ENCODE data around the gene RHBDD2.

The RHBDD2 gene

DNA sequence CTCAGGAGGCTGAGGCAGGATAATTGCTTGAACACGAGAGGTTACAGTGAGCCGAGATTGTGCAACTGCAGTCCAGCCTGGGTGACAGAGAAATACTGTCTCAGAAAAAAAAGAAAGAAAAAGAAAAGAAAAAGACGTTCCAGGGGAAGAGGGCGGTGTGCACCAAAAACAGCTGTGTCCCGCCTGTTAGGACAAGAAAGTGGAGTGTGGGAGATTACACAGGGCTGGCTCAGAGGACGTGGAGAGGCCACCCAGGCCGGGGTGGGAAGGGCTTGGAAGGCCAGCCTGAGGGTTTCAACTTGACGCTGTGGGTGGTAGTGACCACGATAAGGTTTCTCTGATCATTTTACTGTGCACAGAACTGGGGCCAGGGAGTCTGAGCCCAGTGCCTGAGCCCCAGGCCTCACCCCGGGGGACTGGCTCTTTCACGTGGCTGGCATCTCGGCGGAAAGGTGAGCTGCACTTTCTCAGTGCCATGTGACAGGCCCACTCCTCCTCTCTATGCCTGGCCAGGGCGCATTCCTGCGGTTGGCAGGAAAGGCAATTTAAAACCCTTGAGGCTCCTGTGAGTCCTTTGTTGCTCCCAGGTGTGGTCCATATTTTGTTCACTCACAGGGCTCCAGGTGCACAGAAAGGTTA lies 13.9 kb downstream of the RHBDD2 start:
- Histone ChIP-seq H3K27me3 (ENCODE audit: insufficient read depth, low read length) (no peaks in the 10 kb centered on the region), H3F3A (ENCODE audit: insufficient read depth, low read length) (no peaks in the 10 kb centered on the region), H3K9ac (ENCODE audit: low read length) (no peak overlapping the region), H3K4me3 (ENCODE audit: low read depth, low read length, poor library complexity, severe bottlenecking) (no peak overlapping the region), H3K36me3 (ENCODE audit: insufficient read depth, low read length) (peaks cover 10% of the 10 kb centered on the region), H3K9me3 (ENCODE audit: low read length) (no peaks in the 10 kb centered on the region), H3K4me1 (ENCODE audit: insufficient read depth, low read length, severe bottlenecking) (no peaks in the 10 kb centered on the region), H3K27ac (ENCODE audit: low read depth, low read length, poor library complexity, severe bottlenecking) (no peak overlapping the region), H3K4me2 (ENCODE audit: low read length) (no peak overlapping the region), H3K79me2 (ENCODE audit: insufficient read depth, low read length) (no peaks in the 10 kb centered on the region), H3K9me2 (ENCODE audit: low read depth, low read length) (no peaks in the 10 kb centered on the region), H4K20me1 (ENCODE audit: insufficient read depth, low read length) (no peaks in the 10 kb centered on the region), H2AFZ (ENCODE audit: low read length) (no peak overlapping the region)
- TF ChIP-seq, protein P1, sequence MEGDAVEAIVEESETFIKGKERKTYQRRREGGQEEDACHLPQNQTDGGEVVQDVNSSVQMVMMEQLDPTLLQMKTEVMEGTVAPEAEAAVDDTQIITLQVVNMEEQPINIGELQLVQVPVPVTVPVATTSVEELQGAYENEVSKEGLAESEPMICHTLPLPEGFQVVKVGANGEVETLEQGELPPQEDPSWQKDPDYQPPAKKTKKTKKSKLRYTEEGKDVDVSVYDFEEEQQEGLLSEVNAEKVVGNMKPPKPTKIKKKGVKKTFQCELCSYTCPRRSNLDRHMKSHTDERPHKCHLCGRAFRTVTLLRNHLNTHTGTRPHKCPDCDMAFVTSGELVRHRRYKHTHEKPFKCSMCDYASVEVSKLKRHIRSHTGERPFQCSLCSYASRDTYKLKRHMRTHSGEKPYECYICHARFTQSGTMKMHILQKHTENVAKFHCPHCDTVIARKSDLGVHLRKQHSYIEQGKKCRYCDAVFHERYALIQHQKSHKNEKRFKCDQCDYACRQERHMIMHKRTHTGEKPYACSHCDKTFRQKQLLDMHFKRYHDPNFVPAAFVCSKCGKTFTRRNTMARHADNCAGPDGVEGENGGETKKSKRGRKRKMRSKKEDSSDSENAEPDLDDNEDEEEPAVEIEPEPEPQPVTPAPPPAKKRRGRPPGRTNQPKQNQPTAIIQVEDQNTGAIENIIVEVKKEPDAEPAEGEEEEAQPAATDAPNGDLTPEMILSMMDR (IDR thresholded peaks at IDR 0.05; ENCODE audit: low read length), result no peak
- TF ChIP-seq EZH2 (IDR thresholded peaks at IDR 0.05; ENCODE audit: borderline replicate concordance, low read length), result no peak

DNA sequence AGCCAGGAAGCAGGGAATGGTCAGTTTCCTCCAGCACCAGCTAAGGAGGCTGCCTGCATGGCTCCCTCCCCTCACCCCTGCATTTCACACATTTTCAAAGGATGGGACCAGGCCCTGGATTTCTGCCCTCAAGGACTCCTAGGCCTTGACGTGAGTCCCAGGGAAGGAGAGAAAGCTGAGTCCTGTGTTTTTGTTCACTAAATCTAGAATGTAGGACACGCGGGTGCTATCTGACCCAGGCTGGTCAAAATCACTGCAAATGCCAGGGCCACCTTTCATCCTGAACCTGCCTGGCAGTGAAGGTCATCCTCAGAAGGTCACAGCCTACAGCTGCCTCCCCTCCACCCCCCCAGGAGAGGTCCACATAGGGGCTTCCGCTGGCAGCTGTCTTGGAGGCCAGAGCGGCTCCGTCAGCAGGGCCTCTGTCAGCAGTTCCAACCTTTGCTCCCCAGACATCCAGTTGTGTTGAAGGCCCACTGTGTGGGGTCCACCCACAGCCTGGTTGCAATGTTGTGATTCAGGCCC lies 18.0 kb downstream of the RHBDD2 start:
- H3K27me3 ChIP-seq (ENCODE audit: insufficient read depth, low read length), result no peaks in the 10 kb centered on the region
- H2AFZ ChIP-seq (ENCODE audit: low read length), result no peak overlapping the region
- no peak overlapping the region for H3K4me2 ChIP-seq (ENCODE audit: low read length)
- TF ChIP-seq EZH2 (IDR thresholded peaks at IDR 0.05; ENCODE audit: borderline replicate concordance, low read length), result no peak
- TF ChIP-seq, protein P1 (IDR thresholded peaks at IDR 0.05; ENCODE audit: low read length), result no peak
- no peaks in the 10 kb centered on the region for H3F3A ChIP-seq (ENCODE audit: insufficient read depth, low read length)
- no peaks in the 10 kb centered on the region for H3K36me3 ChIP-seq (ENCODE audit: insufficient read depth, low read length)
- H4K20me1 ChIP-seq (ENCODE audit: insufficient read depth, low read length), result no peaks in the 10 kb centered on the region
- no peak overlapping the region for H3K4me3 ChIP-seq (ENCODE audit: low read depth, low read length, poor library complexity, severe bottlenecking)
- no peaks in the 10 kb centered on the region for H3K9me2 ChIP-seq (ENCODE audit: low read depth, low read length)
- no peaks in the 10 kb centered on the region for H3K9me3 ChIP-seq (ENCODE audit: low read length)
- H3K27ac ChIP-seq (ENCODE audit: low read depth, low read length, poor library complexity, severe bottlenecking), result no peak overlapping the region
- no peaks in the 10 kb centered on the region for H3K79me2 ChIP-seq (ENCODE audit: insufficient read depth, low read length)
- H3K4me1 ChIP-seq (ENCODE audit: insufficient read depth, low read length, severe bottlenecking), result no peaks in the 10 kb centered on the region
- no peak overlapping the region for H3K9ac ChIP-seq (ENCODE audit: low read length)

DNA sequence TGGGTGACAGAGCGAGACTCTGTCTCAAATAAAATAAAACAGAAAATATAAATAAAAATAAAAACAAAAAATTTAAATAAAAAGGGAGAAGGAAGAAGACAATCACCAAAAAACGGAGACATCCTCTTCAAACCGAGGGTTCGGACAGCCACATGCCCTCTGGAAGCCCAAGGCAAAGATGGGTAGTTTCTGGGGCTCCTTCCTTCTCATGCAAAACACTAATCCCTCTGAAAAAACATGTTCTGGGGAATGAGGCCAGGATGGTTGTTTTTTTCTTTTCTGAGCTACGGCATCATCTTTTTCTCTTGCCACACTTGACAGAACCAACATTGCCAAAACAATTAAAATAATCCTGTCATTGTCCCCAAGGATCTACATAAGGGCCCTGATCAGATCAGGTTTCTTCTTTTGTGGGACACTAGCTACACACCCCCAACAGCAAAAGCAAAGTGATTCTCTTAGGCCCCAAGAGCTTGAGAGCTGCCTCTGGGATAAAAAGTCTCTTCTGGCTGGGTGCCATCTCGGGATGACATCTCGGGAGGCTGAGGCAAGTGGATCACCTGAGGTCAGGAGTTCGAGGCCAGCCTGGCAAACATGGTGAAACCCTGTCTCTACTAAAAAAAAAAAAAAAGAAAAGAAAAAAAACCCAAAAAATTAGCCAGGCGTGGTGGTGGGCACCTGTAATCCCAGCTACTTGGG lies 21.9 kb downstream of the RHBDD2 start:
- no peaks in the 10 kb centered on the region for H3K4me1 ChIP-seq (ENCODE audit: insufficient read depth, low read length, severe bottlenecking)
- no peaks in the 10 kb centered on the region for H3F3A ChIP-seq (ENCODE audit: insufficient read depth, low read length)
- H2AFZ ChIP-seq (ENCODE audit: low read length), result no peak overlapping the region

More for the DNA sequence above, 21.9 kb downstream of the RHBDD2 start:
- TF ChIP-seq, protein P1 (IDR thresholded peaks at IDR 0.05; ENCODE audit: low read length), result no peak
- no peak for TF ChIP-seq EZH2 (IDR thresholded peaks at IDR 0.05; ENCODE audit: borderline replicate concordance, low read length)
- H3K27me3 ChIP-seq (ENCODE audit: insufficient read depth, low read length), result 0 out of 2 replicates have a peak, but pooled peaks cover 1% of the 10 kb centered on the region
- no peaks in the 10 kb centered on the region for H3K9me2 ChIP-seq (ENCODE audit: low read depth, low read length)
- no peaks in the 10 kb centered on the region for H3K9me3 ChIP-seq (ENCODE audit: low read length)
- no peak overlapping the region for H3K27ac ChIP-seq (ENCODE audit: low read depth, low read length, poor library complexity, severe bottlenecking)
- H3K36me3 ChIP-seq (ENCODE audit: insufficient read depth, low read length), result no peaks in the 10 kb centered on the region
- H3K4me3 ChIP-seq (ENCODE audit: low read depth, low read length, poor library complexity, severe bottlenecking), result no peak overlapping the region
- H3K79me2 ChIP-seq (ENCODE audit: insufficient read depth, low read length), result no peaks in the 10 kb centered on the region
- no peaks in the 10 kb centered on the region for H4K20me1 ChIP-seq (ENCODE audit: insufficient read depth, low read length)
- no peak overlapping the region for H3K9ac ChIP-seq (ENCODE audit: low read length)
- H3K4me2 ChIP-seq (ENCODE audit: low read length), result no peak overlapping the region

All from OCI-LY1 (cell line).